CD4-positive, alpha-beta T cell treated with Interleukin-17A for 1 hour (primary cell): ENCODE results near the gene PSMD4.

Experiments used
- DNase-seq: peaks from one replicate; pipeline ENCODE4 v3.0.0-alpha.2; 2020

PSMD4 gene

DNA sequence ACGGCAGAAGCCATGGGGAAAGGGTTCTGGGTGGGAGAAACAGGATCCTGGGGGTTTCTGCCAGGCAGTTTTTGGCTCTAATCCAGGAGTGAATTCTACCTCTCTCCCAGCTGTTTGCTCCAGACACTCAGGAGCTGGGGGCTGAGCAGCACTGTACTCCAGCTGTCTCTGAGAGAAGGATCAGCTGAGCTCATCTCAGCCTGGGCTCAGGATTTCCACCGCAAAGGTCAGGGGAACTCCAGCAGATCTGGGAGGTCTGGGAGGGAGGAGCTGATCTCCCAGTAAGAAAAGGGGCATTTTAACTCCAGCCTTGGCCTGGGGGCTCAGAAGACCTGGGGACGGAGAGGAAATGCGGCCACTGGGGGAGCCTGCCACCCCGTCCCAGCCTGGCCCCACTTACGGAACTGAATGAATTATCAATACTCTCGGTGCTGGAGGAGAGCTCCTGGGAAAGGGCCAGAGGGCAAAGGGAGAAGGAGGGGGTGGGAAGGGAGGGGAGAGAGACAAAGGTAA lies 55.3 kb downstream of the PSMD4 start:
- DNase-seq, result no peak

GRCh38 chr1:151311011-151311410 lies 56.5 kb downstream of the PSMD4 start:
- DNase-seq, result no peak

- DNase-seq, result peak; percentile 36
Observed at GRCh38 chr1:151311589-151312331, 57.2 kb downstream of the PSMD4 start.

DNA sequence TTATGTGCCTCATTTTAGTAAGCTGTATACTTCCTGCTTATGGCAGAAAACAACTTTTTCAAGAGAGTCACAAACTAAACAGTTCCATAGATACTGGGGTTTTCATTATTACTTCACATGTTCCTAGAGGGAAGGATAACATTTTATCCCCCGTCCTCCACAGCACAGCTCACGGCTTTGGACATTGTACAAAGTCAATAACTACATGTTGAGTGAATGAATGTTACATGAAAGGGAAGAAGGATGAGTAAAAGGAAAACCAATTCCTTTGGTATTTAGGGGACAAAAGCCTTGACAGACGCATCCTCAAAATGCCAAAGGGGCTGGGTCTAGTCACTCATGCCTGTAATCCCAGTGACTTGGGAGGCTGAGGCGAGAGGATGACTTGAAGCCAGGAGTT lies 57.9 kb downstream of the PSMD4 start:
- DNase-seq, result no peak

DNA sequence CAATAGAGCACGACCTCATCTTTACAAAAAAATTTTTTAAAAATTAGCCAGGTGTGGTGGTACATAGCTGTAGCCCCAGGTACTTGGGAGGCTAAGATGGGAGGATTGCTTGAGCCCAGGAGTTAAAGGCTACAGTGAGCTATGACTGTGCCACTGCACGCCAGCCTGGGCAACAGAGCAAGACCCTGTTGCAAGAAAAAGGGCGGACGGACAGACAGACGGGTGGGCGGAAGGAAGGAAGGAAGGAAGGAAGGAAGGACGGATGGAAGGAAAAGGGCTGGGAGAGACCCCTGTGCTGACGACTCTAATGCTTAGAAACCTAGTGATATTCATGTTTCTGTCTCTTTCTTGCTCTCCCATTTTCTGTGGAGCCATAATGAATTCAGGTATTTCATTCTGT lies 58.3 kb downstream of the PSMD4 start:
- DNase-seq, result no peak

GRCh38 chr1:151313501-151313900 lies 59.0 kb downstream of the PSMD4 start:
- DNase-seq, result no peak

GRCh38 chr1:151314137-151314875 lies 59.8 kb downstream of the PSMD4 start:
- DNase-seq, result no peak

DNA sequence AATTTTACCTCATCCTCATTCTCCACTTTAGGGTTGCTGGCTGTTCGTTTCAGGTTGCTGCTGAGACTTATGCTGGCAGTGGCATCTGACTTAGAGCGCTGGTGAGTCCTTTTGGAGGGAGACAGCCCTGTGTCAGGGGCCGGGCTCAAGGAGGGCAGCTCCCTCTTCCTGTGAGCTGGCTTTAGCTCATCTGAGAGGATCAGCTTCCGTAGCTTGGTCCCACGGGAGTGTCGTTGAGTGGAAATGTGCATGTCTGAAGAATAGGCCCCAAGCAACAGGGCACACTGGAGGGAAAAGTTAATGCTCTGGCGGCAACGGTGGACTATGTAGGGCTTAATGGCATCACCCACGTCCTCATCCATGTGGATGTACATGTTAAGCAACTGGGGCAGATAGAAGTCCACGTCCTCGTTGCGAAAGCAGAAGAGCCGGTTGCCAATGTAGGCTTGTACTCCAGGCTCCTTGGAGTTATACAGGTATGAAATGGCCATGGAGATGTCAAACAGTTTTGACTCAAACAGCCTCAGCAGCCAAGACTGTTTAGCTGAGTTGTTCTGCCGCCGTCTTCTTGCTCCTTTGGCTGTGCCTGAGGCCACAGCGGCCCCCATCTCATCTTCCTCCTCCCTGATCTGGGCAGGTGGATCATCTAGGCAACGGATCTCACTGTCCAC lies 61.2 kb downstream of the PSMD4 start:
- DNase-seq, result no peak
